Measurements from ENCODE around the gene CCAR1.

GRCh38 chr10:68813559-68813958, 92.5 kb downstream of the CCAR1 start:
- TF ChIP-seq CTCF (IDR thresholded peaks at IDR 0.05) (no peak), EZH2 (IDR thresholded peaks at IDR 0.05; ENCODE audit: borderline replicate concordance, insufficient read depth, low read depth, low read length, poor library complexity, severe bottlenecking) (no peak)
